ENCODE data around the gene C3orf52. TPM values are rescaled to one million over a fixed set of nuclear protein-coding genes. Genes with fewer than 3 reads are reported as not detected.

The C3orf52 gene
- polyA plus RNA-seq, 1 donor from 2014 or later, result 0.21 TPM

- no peak overlapping the region for H3K9ac ChIP-seq (ENCODE audit: low read length)
- H3K4me3 ChIP-seq (ENCODE audit: low read length), result no peak overlapping the region
- no peak for TF ChIP-seq POLR2AphosphoS5 (IDR thresholded peaks at IDR 0.05)
- TF ChIP-seq TAF1 (IDR thresholded peaks at IDR 0.05; ENCODE audit: low read depth), result no peak
- no peak for TF ChIP-seq RAD21 (conservative IDR thresholded peaks at IDR 0.05)
- no peak for TF ChIP-seq CTCF (IDR thresholded peaks at IDR 0.05; ENCODE audit: poor library complexity, severe bottlenecking)
- TF ChIP-seq EZH2 (IDR thresholded peaks at IDR 0.05; ENCODE audit: borderline replicate concordance, insufficient read depth, low read length, poor library complexity, severe bottlenecking), result no peak
- no peak for TF ChIP-seq REST (IDR thresholded peaks at IDR 0.05; ENCODE audit: borderline replicate concordance)
- TF ChIP-seq EP300 (conservative IDR thresholded peaks at IDR 0.05; ENCODE audit: poor library complexity, severe bottlenecking), result no peak
- no peak for TF ChIP-seq MXI1 (conservative IDR thresholded peaks at IDR 0.05; ENCODE audit: poor library complexity, severe bottlenecking)
- no peak for TF ChIP-seq SMC3 (conservative IDR thresholded peaks at IDR 0.05; ENCODE audit: poor library complexity)
- no peaks in the 10 kb centered on the region for H3K79me2 ChIP-seq (replicated peaks; ENCODE audit: insufficient read depth, low read length)
- H4K20me1 ChIP-seq (ENCODE audit: insufficient read depth), result no peaks in the 10 kb centered on the region
- H2AFZ ChIP-seq (ENCODE audit: low read depth, low read length), result no peak overlapping the region
- no peak overlapping the region for H3K27ac ChIP-seq (ENCODE audit: low read length)
- no peaks in the 10 kb centered on the region for H3K9me3 ChIP-seq (ENCODE audit: low read length)
- H3K27me3 ChIP-seq (ENCODE audit: insufficient read depth, low read depth, low read length), result no peaks in the 10 kb centered on the region
- no peaks in the 10 kb centered on the region for H3K9me2 ChIP-seq (ENCODE audit: insufficient read depth, low read length)
- H3K4me2 ChIP-seq (ENCODE audit: low read length), result no peak overlapping the region
- no peaks in the 10 kb centered on the region for H3K36me3 ChIP-seq (ENCODE audit: insufficient read depth, low read length)
- H3F3A ChIP-seq (ENCODE audit: insufficient read depth, low read length, poor library complexity, severe bottlenecking), result no peaks in the 10 kb centered on the region
Measured at GRCh38 chr3:112074006-112074405, 12.2 kb upstream of the C3orf52 start.

GRCh38 chr3:112074616-112075497, 11.3 kb upstream of the C3orf52 start:
- H2AFZ ChIP-seq (ENCODE audit: low read depth, low read length), result no peak overlapping the region

More at GRCh38 chr3:112074616-112075497, 11.3 kb upstream of the C3orf52 start:
- Histone ChIP-seq H3K4me3 (ENCODE audit: low read length) (no peak overlapping the region), H3K9me3 (ENCODE audit: low read length) (no peaks in the 10 kb centered on the region), H4K20me1 (ENCODE audit: insufficient read depth) (no peaks in the 10 kb centered on the region), H3K4me2 (ENCODE audit: low read length) (no peak overlapping the region), H3K27me3 (ENCODE audit: insufficient read depth, low read depth, low read length) (no peaks in the 10 kb centered on the region), H3F3A (ENCODE audit: insufficient read depth, low read length, poor library complexity, severe bottlenecking) (no peaks in the 10 kb centered on the region), H3K36me3 (ENCODE audit: insufficient read depth, low read length) (no peaks in the 10 kb centered on the region), H3K9ac (ENCODE audit: low read length) (no peak overlapping the region), H3K9me2 (ENCODE audit: insufficient read depth, low read length) (no peaks in the 10 kb centered on the region), H3K79me2 (replicated peaks; ENCODE audit: insufficient read depth, low read length) (no peaks in the 10 kb centered on the region), H3K27ac (ENCODE audit: low read length) (no peak overlapping the region)
- no peak for TF ChIP-seq TAF1 (IDR thresholded peaks at IDR 0.05; ENCODE audit: low read depth)
- no peak for TF ChIP-seq EZH2 (IDR thresholded peaks at IDR 0.05; ENCODE audit: borderline replicate concordance, insufficient read depth, low read length, poor library complexity, severe bottlenecking)
- TF ChIP-seq REST (IDR thresholded peaks at IDR 0.05; ENCODE audit: borderline replicate concordance), result no peak
- TF ChIP-seq POLR2AphosphoS5 (IDR thresholded peaks at IDR 0.05), result no peak
- no peak for TF ChIP-seq MXI1 (conservative IDR thresholded peaks at IDR 0.05; ENCODE audit: poor library complexity, severe bottlenecking)
- TF ChIP-seq SMC3 (conservative IDR thresholded peaks at IDR 0.05; ENCODE audit: poor library complexity), result no peak
- TF ChIP-seq CTCF (IDR thresholded peaks at IDR 0.05; ENCODE audit: poor library complexity, severe bottlenecking), result no peak
- no peak for TF ChIP-seq EP300 (conservative IDR thresholded peaks at IDR 0.05; ENCODE audit: poor library complexity, severe bottlenecking)
- TF ChIP-seq RAD21 (conservative IDR thresholded peaks at IDR 0.05), result no peak
